SU-DHL-6 (cell line): ENCODE measurements around the gene AKAP8L.

Experiments
- EZH2phosphoT487 ChIP-seq: fragments of 200-600 bp; sonication (generic), shearing (Covaris generic); conservative IDR thresholded peaks from 2 replicates; pipeline ENCODE4 v1.6.1; 2018; ENCODE audit warnings: mild to moderate bottlenecking, antibody characterized with exemption, low read length, moderate library complexity, mixed read lengths
- TF ChIP-seq, protein P1 (sequence below): fragments of 200-600 bp; sonication (generic); IDR thresholded peaks from one replicate; pipeline ENCODE4 v1.5.1; 2017; ENCODE audit warnings: antibody characterized with exemption, mild to moderate bottlenecking, low read length, moderate library complexity; ENCODE audit not compliant: insufficient read depth, poor library complexity, severe bottlenecking

DNA sequence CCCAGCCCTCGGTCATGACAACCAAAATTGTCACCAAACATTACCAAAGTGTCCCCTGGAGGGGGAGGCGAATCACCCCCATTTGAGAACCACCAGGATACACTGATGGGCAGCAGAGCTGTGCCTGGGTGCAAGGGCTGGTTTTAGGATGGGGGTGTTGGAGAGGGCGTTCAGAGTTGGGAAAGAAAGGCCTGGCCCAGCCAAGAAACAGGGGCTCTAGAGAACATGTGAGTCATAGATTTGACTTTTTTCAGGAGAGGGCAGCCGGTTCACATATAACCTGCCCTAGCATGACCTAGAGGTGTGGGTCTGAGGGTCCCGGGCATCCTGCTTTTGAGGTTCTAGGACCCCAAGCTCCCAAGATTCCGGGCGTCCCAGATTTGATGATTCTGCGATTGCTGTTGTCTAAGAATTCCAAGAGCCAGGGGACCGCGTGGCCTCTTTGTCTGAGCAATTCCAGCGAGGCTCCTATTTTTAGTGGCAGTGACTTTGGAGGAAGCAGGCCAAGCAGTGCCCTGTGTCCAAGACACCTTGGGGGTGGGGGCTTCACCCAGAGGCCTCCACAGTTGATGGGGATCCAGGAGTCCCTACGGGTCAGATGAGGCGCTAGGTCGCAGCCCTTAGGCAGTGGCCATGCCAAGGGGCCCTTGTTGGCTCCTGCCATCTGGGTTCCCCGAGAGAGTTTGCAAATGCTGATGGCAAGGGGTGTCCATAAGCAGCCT lies 25.9 kb upstream of the AKAP8L start:
- TF ChIP-seq, protein P1, sequence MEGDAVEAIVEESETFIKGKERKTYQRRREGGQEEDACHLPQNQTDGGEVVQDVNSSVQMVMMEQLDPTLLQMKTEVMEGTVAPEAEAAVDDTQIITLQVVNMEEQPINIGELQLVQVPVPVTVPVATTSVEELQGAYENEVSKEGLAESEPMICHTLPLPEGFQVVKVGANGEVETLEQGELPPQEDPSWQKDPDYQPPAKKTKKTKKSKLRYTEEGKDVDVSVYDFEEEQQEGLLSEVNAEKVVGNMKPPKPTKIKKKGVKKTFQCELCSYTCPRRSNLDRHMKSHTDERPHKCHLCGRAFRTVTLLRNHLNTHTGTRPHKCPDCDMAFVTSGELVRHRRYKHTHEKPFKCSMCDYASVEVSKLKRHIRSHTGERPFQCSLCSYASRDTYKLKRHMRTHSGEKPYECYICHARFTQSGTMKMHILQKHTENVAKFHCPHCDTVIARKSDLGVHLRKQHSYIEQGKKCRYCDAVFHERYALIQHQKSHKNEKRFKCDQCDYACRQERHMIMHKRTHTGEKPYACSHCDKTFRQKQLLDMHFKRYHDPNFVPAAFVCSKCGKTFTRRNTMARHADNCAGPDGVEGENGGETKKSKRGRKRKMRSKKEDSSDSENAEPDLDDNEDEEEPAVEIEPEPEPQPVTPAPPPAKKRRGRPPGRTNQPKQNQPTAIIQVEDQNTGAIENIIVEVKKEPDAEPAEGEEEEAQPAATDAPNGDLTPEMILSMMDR, result no peak
- TF ChIP-seq EZH2phosphoT487, result no peak
